Adrenal gland (tissue), 12 donors: ENCODE measurements around the gene PHF21A. TPM values are rescaled to one million over a fixed set of nuclear protein-coding genes. Genes with fewer than 3 reads are reported as not detected.
A peak's percentile ranks its signal among the peaks of the same experiment; 100 is the strongest.

Experiments
- DNase-seq, 7 donors: peaks; one replicate each; pipeline ENCODE4 v3.0.0-alpha.2; 2019 to 2020
- H3K27ac ChIP-seq, 5 donors: fragments of 200-600 bp; sonication (generic) in 4 of 5; 1 replicate in 3 of 5; 2 replicates in 2 of 5; pipeline versions ENCODE4 v1.5.1 to v1.8.0; 2016 to 2020; ENCODE audit warnings: mild to moderate bottlenecking in 1 of 5
- H3K27me3 ChIP-seq: fragments of 200-600 bp; 2 replicates; pipeline ENCODE4 v1.8.0; 2021
- H3K36me3 ChIP-seq, 2 donors: fragments of 200-600 bp; replicated peaks in 1 of 2; 1 replicate in 1 of 2; 2 replicates in 1 of 2; pipeline versions ENCODE4 v1.5.1 to v1.8.0; 2018 to 2022
- H3K4me1 ChIP-seq, 2 donors: fragments of 200-600 bp; replicated peaks in 1 of 2; 1 replicate in 1 of 2; 2 replicates in 1 of 2; pipeline versions ENCODE4 v1.5.1 to v1.8.0; 2018 to 2021
- H3K4me3 ChIP-seq, 4 donors: fragments of 200-600 bp; sonication (generic) in 3 of 4; one replicate each; pipeline ENCODE4 v1.5.1; 2016 to 2018
- H3K9me3 ChIP-seq, 3 donors: fragments of 200-600 bp; sonication (generic) in 1 of 3; replicated peaks in 1 of 3; 1 replicate in 2 of 3; 2 replicates in 1 of 3; pipeline versions ENCODE4 v1.5.1 to v1.8.0; 2016 to 2021
- CTCF ChIP-seq, 6 experiments: fragments of 450-650 bp in 4 of 6; fragments of 200-600 bp in 2 of 6; sonication (generic) in 1 of 6; IDR thresholded peaks; 1 replicate in 5 of 6; 2 replicates in 1 of 6; pipeline versions ENCODE4 v1.5.1 to v1.8.0; 2016 to 2021; ENCODE audit warnings: antibody characterized with exemption in 6 of 6, mild to moderate bottlenecking in 2 of 6, moderate library complexity in 1 of 6
- POLR2A ChIP-seq, 2 donors: fragments of 450-650 bp; IDR thresholded peaks; one replicate each; pipeline ENCODE4 v1.6.1; 2017; ENCODE audit warnings: antibody characterized with exemption in 2 of 2, mild to moderate bottlenecking in 2 of 2, moderate library complexity in 1 of 2
- WGBS, 4 donors: extraction: QIAGEN DNeasy Blood & Tissue Kit in 2 of 4; methylation state at CpG; one replicate each; pipeline versions ENCODE4 v1.1.5 to v1.1.7; 2013 to 2017; 5-methylcytosine and 5-hydroxymethylcytosine counted together
- intact Hi-C, 2 donors: fragments of 100-400 bp; cut with DNase I; formaldehyde crosslinking; loops; one replicate each; pipeline versions ENCODE4 v1.14.1 to v1.15.0; 2022 to 2023
- polyA plus RNA-seq, 3 donors: library from polyadenylated mRNA; stranded (reverse); fragments of 200-250 nt in 2 of 3; fragments of 350-450 nt in 1 of 3; fragmentation: Illumina TruSeq in 1 of 3; extraction: RNeasy Lipid Tissue Mini Kit (QIAGEN cat#74804) in 1 of 3; gene quantifications; one replicate each; pipeline ENCODE4 v1.2.3, GENCODE V29; 2013 to 2014
- total RNA-seq, 9 donors: library from RNA; depleted of rRNA in 4 of 9; stranded (reverse); fragments of >200 nt in 4 of 9; fragments of 120-200 nt in 1 of 9; fragmentation: NEBNext Ultra II Directional in 1 of 9; extraction: Animal tissue kit (Norgen Biotek cat#: 25700) in 1 of 9; gene quantifications; one replicate each; pipeline versions ENCODE4 v1.1.0 to v1.2.4, GENCODE V29; 2013 to 2023
- donor health status: healthy with polysubstance abuse.
- donor health status: Bipolar disorder and iron deficiency.
- donor health status: DM: yes; HTN: yes; CAD: no.
- donor health status: DM: no; HTN: no; CAD: no.
- donor health status: DM: no; HTN: no; CAD: no.
- donor health status: DM: yes; HTN: yes; CAD: no.

Gene PHF21A
- total and polyA plus RNA-seq, 12 donors: 28.4 to 85.1 (median 40.0) TPM

GRCh38 chr11:45885921-45886721 lies 235.1 kb downstream of the PHF21A start:
- intact Hi-C loops: no loop called here
- Histone ChIP-seq H3K27ac (peak overlapping the region in 1 of 5 donors; percentile 15), H3K36me3 (peaks cover 0 to 9% of the 10 kb centered on the region in 2 donors)

GRCh38 chr11:45885274-45885920 lies 235.9 kb downstream of the PHF21A start, which contains the start of gene MAPK8IP1:
TSS of gene MAPK8IP1 (plus strand) at chr11:45885651. CDS start at chr11:45885821, 170 bp downstream.
- H3K4me1 ChIP-seq: peaks cover 5 to 24% of the 10 kb centered on the region in 2 donors
- 1 to 12% (median 2%) methylated on average over 7 to 72 of the region's 73 CpGs for WGBS, 4 donors
- H3K36me3 ChIP-seq: peaks cover 0 to 16% of the 10 kb centered on the region in 2 donors
- H3K27me3 ChIP-seq: no peaks in the 10 kb centered on the region
- TF ChIP-seq POLR2A (IDR thresholded peaks at IDR 0.05): no peak
- TF ChIP-seq CTCF (IDR thresholded peaks at IDR 0.05): no peak
- peak within 1 kb of the TSS in 1 of 5 donors; percentile 38 for H3K27ac ChIP-seq
- H3K4me3 ChIP-seq: peak within 1 kb of the TSS in 1 of 4 donors; percentile 65
- no peaks in the 10 kb centered on the region for H3K9me3 ChIP-seq
- peak; percentile 57 to 83 (median 66) for DNase-seq
- intact Hi-C loops: no loop called here

More at GRCh38 chr11:45885921-45886721, 235.1 kb downstream of the PHF21A start:
- WGBS, 4 donors: 20 to 33% (median 27%) methylated on average over 21 to 43 of the region's 43 CpGs
- Histone ChIP-seq H3K4me1 (peaks cover 3 to 17% of the 10 kb centered on the region in 2 donors), H3K9me3 (no peaks in the 10 kb centered on the region), H3K27me3 (no peaks in the 10 kb centered on the region), H3K4me3 (peak overlapping the region in 1 of 4 donors; percentile 65)
- TF ChIP-seq POLR2A (IDR thresholded peaks at IDR 0.05) (no peak), CTCF (IDR thresholded peaks at IDR 0.05) (no peak)
- DNase-seq: no peak

GRCh38 chr11:45884596-45885185 lies 236.6 kb downstream of the PHF21A start:
- Histone ChIP-seq H3K27ac (peak overlapping the region in 1 of 5 donors; percentile 38), H3K4me1 (peaks cover 10 to 31% of the 10 kb centered on the region in 2 donors), H3K36me3 (peaks cover 0 to 18% of the 10 kb centered on the region in 2 donors), H3K9me3 (no peaks in the 10 kb centered on the region), H3K27me3 (no peaks in the 10 kb centered on the region), H3K4me3 (no peak overlapping the region)
- TF ChIP-seq POLR2A (IDR thresholded peaks at IDR 0.05) (no peak), CTCF (IDR thresholded peaks at IDR 0.05) (no peak)
- WGBS, 4 donors: 86 to 92% (median 89%) methylated on average over 10 of the region's 10 CpGs
- intact Hi-C loops: no loop called here
- DNase-seq: no peak

Other genes starting within 250 kb of the PHF21A start
- 10 to 100 TPM; 28.2 to 73.7 (median 33.2) TPM for gene MAPK8IP1, start 235.8 kb downstream of the PHF21A start, total RNA-seq
- gene MAPK8IP1, start 235.8 kb downstream of the PHF21A start, polyA plus RNA-seq: 10 to 100 TPM; 14.5 to 39.5 (median 33.3) TPM
- 1 to 10 TPM in 1 of 9 donors, under 1 TPM in 4, not detected in 4; 0.35 to 1.2 (median 0.88) TPM for gene FREY1, start 214.2 kb downstream of the PHF21A start, total RNA-seq
- gene FREY1, start 214.2 kb downstream of the PHF21A start, polyA plus RNA-seq: under 1 TPM in 2 of 3 donors, not detected in 1; 0.30 to 0.56 TPM
- 10 to 100 TPM; 32.6 to 48.5 (median 39.6) TPM for gene PEX16, start 203.6 kb downstream of the PHF21A start, total RNA-seq
- 10 to 100 TPM in 2 of 3 donors, 1 to 10 TPM in 1; 7.6 to 67.6 (median 52.8) TPM for gene PEX16, start 203.6 kb downstream of the PHF21A start, polyA plus RNA-seq
- gene LARGE2, start 198.8 kb downstream of the PHF21A start, total RNA-seq: 1 to 10 TPM; 1.0 to 8.7 (median 4.2) TPM
- 10 to 100 TPM in 1 of 3 donors, 1 to 10 TPM in 2; 1.1 to 13.0 (median 3.9) TPM for gene LARGE2, start 198.8 kb downstream of the PHF21A start, polyA plus RNA-seq
- gene CREB3L1, start 156.2 kb upstream of the PHF21A start, total RNA-seq: 10 to 100 TPM in 7 of 9 donors, 1 to 10 TPM in 2; 5.4 to 31.7 (median 13.3) TPM
- gene CREB3L1, start 156.2 kb upstream of the PHF21A start, polyA plus RNA-seq: 10 to 100 TPM; 28.5 to 31.5 (median 29.0) TPM
- gene DGKZ, start 226.0 kb upstream of the PHF21A start, total RNA-seq: 10 to 100 TPM; 25.3 to 63.4 (median 43.6) TPM
- 100 to 1,000 TPM in 1 of 3 donors, 10 to 100 TPM in 2; 12.4 to 160 (median 57.0) TPM for gene DGKZ, start 226.0 kb upstream of the PHF21A start, polyA plus RNA-seq